HG02678 (cell line): ENCODE data around the gene SEZ6L2.

ENCODE experiments used
- ATAC-seq: cut with Tn5 transposase; IDR thresholded peaks from one replicate; pipeline ENCODE4 v1.9.1; 2021; ENCODE audit warnings: mild to moderate bottlenecking, moderate library complexity; ENCODE audit not compliant: unreplicated experiment

The SEZ6L2 gene

DNA sequence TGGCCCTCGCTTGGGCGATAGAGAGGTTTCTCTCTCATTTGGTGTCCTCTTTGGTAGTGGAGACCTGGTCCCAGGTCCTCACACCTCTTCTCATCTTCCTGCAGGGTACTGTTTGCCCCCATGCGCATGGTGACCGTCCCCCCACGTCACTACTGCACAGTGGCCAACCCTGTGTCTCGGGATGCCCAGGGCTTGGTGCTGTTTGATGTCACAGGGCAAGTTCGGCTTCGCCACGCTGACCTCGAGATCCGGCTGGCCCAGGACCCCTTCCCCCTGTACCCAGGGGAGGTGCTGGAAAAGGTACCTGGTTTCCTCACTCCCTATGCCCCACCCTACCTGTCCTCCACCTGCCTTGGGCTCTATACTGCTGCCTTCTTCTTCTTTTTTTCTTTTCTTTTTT is 68.6 kb downstream of the SEZ6L2 start:
- no peak for ATAC-seq

- no peak for ATAC-seq
Measured at GRCh38 chr16:29826342-29826695, 73.0 kb downstream of the SEZ6L2 start.

DNA sequence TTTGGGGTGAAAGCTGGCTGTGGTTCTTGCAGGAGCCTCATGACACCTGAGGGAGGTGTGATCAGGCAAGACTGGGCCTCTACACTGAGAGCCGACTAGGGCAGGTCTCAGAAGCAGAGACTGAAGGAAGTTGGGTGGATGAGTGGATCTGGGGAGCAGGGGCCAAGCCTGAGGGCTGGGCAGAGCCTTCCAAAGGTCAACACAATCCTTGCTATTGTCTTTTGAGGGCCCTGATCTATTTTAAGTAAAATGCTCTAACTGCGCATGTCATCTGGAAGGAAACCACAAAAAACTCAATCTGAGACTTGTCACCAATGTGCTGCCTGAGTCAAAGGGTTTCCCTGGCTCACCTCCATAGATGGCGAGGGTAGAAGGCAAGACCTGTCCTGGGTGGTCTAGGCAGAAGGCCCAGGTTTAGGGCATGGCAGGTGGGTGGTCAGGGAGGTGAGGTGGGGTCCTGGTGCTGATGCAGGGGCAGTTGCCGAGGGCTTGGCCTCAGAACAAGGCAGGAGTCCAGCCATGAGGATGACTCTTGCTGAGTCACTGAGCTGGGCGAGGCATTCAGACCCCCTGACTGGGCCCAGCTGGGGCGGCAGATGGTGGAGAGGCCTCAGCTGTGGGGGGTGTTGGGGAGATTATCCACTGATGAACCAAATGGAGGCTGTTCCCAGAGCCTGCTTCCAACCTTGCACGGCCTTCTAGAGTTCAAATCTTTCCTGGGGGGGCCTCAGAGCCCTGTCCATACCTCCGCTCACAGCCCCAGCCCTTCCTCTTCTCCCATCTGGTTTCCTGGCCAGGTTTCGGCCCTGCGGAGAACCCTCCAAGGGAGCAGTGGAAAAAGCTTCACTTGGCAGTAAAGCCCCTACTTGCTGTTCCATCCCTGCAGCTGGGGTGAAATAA is 74.0 kb downstream of the SEZ6L2 start:
- no peak for ATAC-seq

- ATAC-seq = no peak
Measured at GRCh38 chr16:29824589-29825144, 74.7 kb downstream of the SEZ6L2 start.

- no peak for ATAC-seq
Measured at GRCh38 chr16:29821643-29822115, 77.7 kb downstream of the SEZ6L2 start.
